Activated CD4-positive, alpha-beta T cell treated with anti-CD3 and anti-CD28 coated beads for 1 hour (primary cell): ENCODE data around the gene ZBTB18.

Source experiments
- DNase-seq: peaks from one replicate; pipeline ENCODE4 v3.0.0-alpha.2; 2020

ZBTB18 gene

GRCh38 chr1:244064621-244065020 is 13.5 kb downstream of the ZBTB18 start:
- DNase-seq: no peak

GRCh38 chr1:244065063-244065793 is 14.1 kb downstream of the ZBTB18 start:
- DNase-seq: no peak

GRCh38 chr1:244065960-244066388 is 14.9 kb downstream of the ZBTB18 start:
- no peak for DNase-seq

- DNase-seq: no peak
Observed at GRCh38 chr1:244066954-244067716, 16.1 kb downstream of the ZBTB18 start.

GRCh38 chr1:244067893-244068292 is 16.8 kb downstream of the ZBTB18 start:
- DNase-seq: no peak

GRCh38 chr1:244068567-244068966 is 17.5 kb downstream of the ZBTB18 start:
- DNase-seq: no peak

- DNase-seq: no peak
Observed at GRCh38 chr1:244069326-244069898, 18.3 kb downstream of the ZBTB18 start.

GRCh38 chr1:244074559-244075171 is 23.6 kb downstream of the ZBTB18 start:
- DNase-seq: peak; percentile 55

GRCh38 chr1:244075247-244075722 is 24.2 kb downstream of the ZBTB18 start:
- DNase-seq: no peak

GRCh38 chr1:244076740-244077139 is 25.7 kb downstream of the ZBTB18 start:
- no peak for DNase-seq

- no peak for DNase-seq
Observed at GRCh38 chr1:244077473-244078220, 26.6 kb downstream of the ZBTB18 start.

GRCh38 chr1:244080343-244080929 is 29.4 kb downstream of the ZBTB18 start:
- DNase-seq: no peak

- no peak for DNase-seq
Observed at GRCh38 chr1:244082969-244083368, 31.9 kb downstream of the ZBTB18 start.

GRCh38 chr1:244083383-244083943 is 32.4 kb downstream of the ZBTB18 start:
- DNase-seq: no peak

GRCh38 chr1:244084763-244085162 is 33.7 kb downstream of the ZBTB18 start:
- DNase-seq: no peak

- DNase-seq: no peak
Observed at GRCh38 chr1:244085891-244086290, 34.8 kb downstream of the ZBTB18 start.

GRCh38 chr1:244087021-244087560 is 36.0 kb downstream of the ZBTB18 start:
- DNase-seq: no peak

- no peak for DNase-seq
Observed at GRCh38 chr1:244087611-244088010, 36.5 kb downstream of the ZBTB18 start.

- no peak for DNase-seq
Observed at GRCh38 chr1:244088161-244088560, 37.1 kb downstream of the ZBTB18 start.

- DNase-seq: no peak
Observed at GRCh38 chr1:244089561-244089960, 38.5 kb downstream of the ZBTB18 start.

GRCh38 chr1:244090645-244091044 is 39.6 kb downstream of the ZBTB18 start:
- DNase-seq: no peak
